ENCODE data around the gene ITPK1.

Gene ITPK1

GRCh38 chr14:92949496-92950192 lies 166.1 kb downstream of the ITPK1 start:
- Histone ChIP-seq H3K36me3 (ENCODE audit: control insufficient read depth, insufficient read depth, low read length) (no peaks in the 10 kb centered on the region), H2BK5ac (ENCODE audit: low read length) (no peak overlapping the region), H3K79me2 (ENCODE audit: control insufficient read depth, insufficient read depth, low read length) (no peaks in the 10 kb centered on the region), H3K4me1 (ENCODE audit: control insufficient read depth, low read depth, low read length) (no peaks in the 10 kb centered on the region), H2AK5ac (ENCODE audit: low read length) (no peak overlapping the region), H4K8ac (ENCODE audit: low read depth, low read length) (no peak overlapping the region), H3K56ac (ENCODE audit: low read length) (no peak overlapping the region), H3K27me3 (ENCODE audit: insufficient read depth, low read length, poor library complexity) (no peaks in the 10 kb centered on the region), H3K4me2 (ENCODE audit: low read length) (no peak overlapping the region), H3K79me1 (ENCODE audit: low read length) (no peaks in the 10 kb centered on the region), H3K9ac (ENCODE audit: low read length) (no peak overlapping the region), H3K18ac (ENCODE audit: low read length) (no peak overlapping the region), H2BK120ac (ENCODE audit: low read depth, low read length) (no peak overlapping the region), H4K5ac (ENCODE audit: low read length) (no peak overlapping the region), H3K4ac (ENCODE audit: low read depth, low read length) (no peak overlapping the region), H3K27ac (ENCODE audit: low read depth, low read length) (no peak overlapping the region), H3K4me3 (ENCODE audit: low read length) (no peak overlapping the region), H3K23ac (ENCODE audit: low read length) (no peak overlapping the region), H2BK15ac (replicated peaks; ENCODE audit: low read depth) (no peak overlapping the region)
- no CpG with 5 or more reads among the region's 24 CpGs for WGBS (ENCODE audit: extremely low coverage, insufficient coverage, low lambda C conversion rate)
- no peak for DNase-seq

DNA sequence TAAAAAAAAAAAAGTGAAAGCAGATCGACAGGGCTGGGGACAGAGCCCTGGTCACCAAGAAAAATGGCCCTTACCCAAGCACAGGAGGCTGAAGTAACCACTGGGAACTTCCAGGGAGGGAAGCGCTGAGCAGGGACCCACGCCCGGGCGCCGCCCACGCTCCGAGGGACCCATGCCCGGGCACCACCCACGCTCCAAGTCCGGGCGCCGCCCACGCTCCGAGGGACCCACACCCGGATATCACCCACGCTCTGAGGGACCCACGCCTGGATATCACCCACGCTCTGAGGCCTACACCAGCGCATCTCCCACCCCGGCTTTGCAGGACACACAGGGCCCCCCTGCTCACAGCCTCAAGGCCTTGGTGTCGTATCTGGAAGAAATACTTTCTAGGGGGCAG lies 167.1 kb downstream of the ITPK1 start:
- no peak overlapping the region for H2BK120ac ChIP-seq (ENCODE audit: low read depth, low read length)
- H2BK5ac ChIP-seq (ENCODE audit: low read length) = no peak overlapping the region
- H3K4me2 ChIP-seq (ENCODE audit: low read length) = no peak overlapping the region
- H3K36me3 ChIP-seq (ENCODE audit: control insufficient read depth, insufficient read depth, low read length) = no peaks in the 10 kb centered on the region
- no peaks in the 10 kb centered on the region for H3K79me1 ChIP-seq (ENCODE audit: low read length)
- DNase-seq = no peak
- H3K9ac ChIP-seq (ENCODE audit: low read length) = no peak overlapping the region
- no CpG with 5 or more reads among the region's 22 CpGs for WGBS (ENCODE audit: extremely low coverage, insufficient coverage, low lambda C conversion rate)
- H3K56ac ChIP-seq (ENCODE audit: low read length) = no peak overlapping the region
- H2AK5ac ChIP-seq (ENCODE audit: low read length) = no peak overlapping the region
- H2BK15ac ChIP-seq (replicated peaks; ENCODE audit: low read depth) = no peak overlapping the region
- no peak overlapping the region for H3K18ac ChIP-seq (ENCODE audit: low read length)
- H3K4ac ChIP-seq (ENCODE audit: low read depth, low read length) = no peak overlapping the region
- no peak overlapping the region for H3K4me3 ChIP-seq (ENCODE audit: low read length)
- H3K27me3 ChIP-seq (ENCODE audit: insufficient read depth, low read length, poor library complexity) = no peaks in the 10 kb centered on the region
- no peaks in the 10 kb centered on the region for H3K79me2 ChIP-seq (ENCODE audit: control insufficient read depth, insufficient read depth, low read length)
- no peak overlapping the region for H4K8ac ChIP-seq (ENCODE audit: low read depth, low read length)
- H3K4me1 ChIP-seq (ENCODE audit: control insufficient read depth, low read depth, low read length) = no peaks in the 10 kb centered on the region
- H3K27ac ChIP-seq (ENCODE audit: low read depth, low read length) = no peak overlapping the region
- no peak overlapping the region for H3K23ac ChIP-seq (ENCODE audit: low read length)
- H4K5ac ChIP-seq (ENCODE audit: low read length) = no peak overlapping the region

DNA sequence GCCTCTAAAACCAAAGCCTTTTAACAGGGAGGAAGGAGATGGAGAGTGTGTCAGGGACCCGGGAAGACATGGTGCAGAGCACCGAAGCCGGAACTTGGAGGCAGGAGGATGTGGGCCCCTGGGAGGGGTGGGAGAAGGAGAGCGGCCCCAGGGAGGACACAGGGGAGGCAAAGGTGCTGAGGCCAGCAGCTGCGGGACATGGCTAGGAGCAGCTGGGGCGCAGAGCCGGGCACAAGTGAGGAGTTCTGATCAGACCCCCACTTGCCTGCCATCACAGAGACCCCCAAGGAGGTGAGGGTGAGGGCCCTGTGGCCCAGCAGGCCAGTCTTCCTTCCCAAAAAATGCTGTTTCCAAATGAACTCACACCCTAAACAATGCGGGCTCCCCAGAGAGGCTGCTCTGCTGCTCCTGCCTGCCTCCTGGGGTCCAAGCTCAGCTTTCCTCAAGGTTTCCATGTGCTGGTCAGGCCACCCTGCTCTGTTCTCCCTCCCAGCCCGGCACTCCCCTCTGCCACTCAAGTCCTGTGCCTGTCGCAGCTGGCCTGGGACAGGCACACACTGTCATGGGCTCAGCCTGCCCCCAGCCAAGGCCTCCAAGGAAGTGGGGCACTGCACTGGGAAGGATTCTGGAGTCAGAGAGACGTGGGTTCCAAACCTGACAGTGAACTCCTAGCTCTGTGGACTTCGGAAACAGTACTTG lies 168.7 kb downstream of the ITPK1 start:
- no peak overlapping the region for H3K18ac ChIP-seq (ENCODE audit: low read length)
- no peak overlapping the region for H4K5ac ChIP-seq (ENCODE audit: low read length)
- no peak overlapping the region for H3K9ac ChIP-seq (ENCODE audit: low read length)
- H3K56ac ChIP-seq (ENCODE audit: low read length) = no peak overlapping the region
- DNase-seq = no peak
- no peak overlapping the region for H2BK5ac ChIP-seq (ENCODE audit: low read length)
- H3K23ac ChIP-seq (ENCODE audit: low read length) = no peak overlapping the region
- no peak overlapping the region for H3K4me3 ChIP-seq (ENCODE audit: low read length)
- H2BK120ac ChIP-seq (ENCODE audit: low read depth, low read length) = no peak overlapping the region
- H3K79me1 ChIP-seq (ENCODE audit: low read length) = no peaks in the 10 kb centered on the region
- H2AK5ac ChIP-seq (ENCODE audit: low read length) = no peak overlapping the region
- WGBS (ENCODE audit: extremely low coverage, insufficient coverage, low lambda C conversion rate) = no CpG with 5 or more reads among the region's 12 CpGs
- no peaks in the 10 kb centered on the region for H3K4me1 ChIP-seq (ENCODE audit: control insufficient read depth, low read depth, low read length)
- H3K36me3 ChIP-seq (ENCODE audit: control insufficient read depth, insufficient read depth, low read length) = no peaks in the 10 kb centered on the region
- H4K8ac ChIP-seq (ENCODE audit: low read depth, low read length) = no peak overlapping the region
- no peak overlapping the region for H3K4me2 ChIP-seq (ENCODE audit: low read length)
- no peak overlapping the region for H2BK15ac ChIP-seq (replicated peaks; ENCODE audit: low read depth)
- no peaks in the 10 kb centered on the region for H3K79me2 ChIP-seq (ENCODE audit: control insufficient read depth, insufficient read depth, low read length)
- H3K27me3 ChIP-seq (ENCODE audit: insufficient read depth, low read length, poor library complexity) = no peaks in the 10 kb centered on the region
- no peak overlapping the region for H3K4ac ChIP-seq (ENCODE audit: low read depth, low read length)
- no peak overlapping the region for H3K27ac ChIP-seq (ENCODE audit: low read depth, low read length)

DNA sequence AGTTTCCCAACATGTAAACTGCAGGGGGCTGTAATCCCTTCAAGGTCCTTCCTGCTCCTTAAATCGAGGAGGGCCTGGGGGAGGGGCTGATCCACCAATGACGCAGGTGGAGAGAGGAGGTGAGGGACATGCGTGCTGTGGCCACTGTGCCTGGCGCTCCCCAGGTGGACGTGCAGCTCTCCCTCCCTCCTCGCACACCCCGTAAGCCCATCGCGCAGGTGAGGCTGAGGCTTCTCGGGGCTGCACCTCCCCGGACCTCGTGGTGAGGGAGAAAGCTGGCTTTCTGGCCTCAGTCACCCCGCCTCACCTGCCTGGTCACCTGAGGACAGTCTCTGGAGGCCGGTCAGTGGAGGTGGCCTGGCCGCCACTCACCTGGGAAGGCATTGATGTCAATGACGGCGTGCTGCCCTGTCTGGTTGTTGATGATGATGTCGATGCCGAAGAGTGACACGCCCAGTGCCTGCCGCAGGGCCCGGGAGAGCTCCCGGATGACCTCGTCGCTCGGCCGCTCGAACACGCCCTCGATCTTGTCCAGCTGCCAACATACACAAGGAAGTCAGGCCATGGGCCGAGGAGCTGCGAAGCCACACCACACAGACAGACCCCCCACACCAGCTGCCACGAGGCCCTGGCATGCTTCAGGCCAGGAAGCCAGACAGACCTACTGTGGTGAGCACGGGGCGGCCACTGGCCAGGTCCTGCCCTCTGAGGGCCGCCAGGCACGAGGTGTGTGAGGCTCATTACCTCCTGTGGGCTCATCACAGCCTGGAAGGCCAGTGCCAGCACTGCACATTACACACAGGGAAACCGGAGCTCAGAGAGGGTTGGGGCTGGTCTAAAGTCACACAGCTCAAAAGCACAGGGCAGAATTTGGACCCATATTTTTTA lies 169.5 kb downstream of the ITPK1 start:
- Histone ChIP-seq H3K79me2 (ENCODE audit: control insufficient read depth, insufficient read depth, low read length) (no peaks in the 10 kb centered on the region), H3K4ac (ENCODE audit: low read depth, low read length) (no peak overlapping the region), H3K4me3 (ENCODE audit: low read length) (no peak overlapping the region), H2AK5ac (ENCODE audit: low read length) (no peak overlapping the region), H2BK5ac (ENCODE audit: low read length) (no peak overlapping the region), H3K18ac (ENCODE audit: low read length) (no peak overlapping the region), H3K23ac (ENCODE audit: low read length) (no peak overlapping the region), H3K27ac (ENCODE audit: low read depth, low read length) (no peak overlapping the region), H2BK15ac (replicated peaks; ENCODE audit: low read depth) (no peak overlapping the region), H3K27me3 (ENCODE audit: insufficient read depth, low read length, poor library complexity) (no peaks in the 10 kb centered on the region), H3K4me2 (ENCODE audit: low read length) (no peak overlapping the region), H3K79me1 (ENCODE audit: low read length) (no peaks in the 10 kb centered on the region), H3K4me1 (ENCODE audit: control insufficient read depth, low read depth, low read length) (no peaks in the 10 kb centered on the region), H2BK120ac (ENCODE audit: low read depth, low read length) (no peak overlapping the region), H4K5ac (ENCODE audit: low read length) (no peak overlapping the region), H3K56ac (ENCODE audit: low read length) (no peak overlapping the region), H4K8ac (ENCODE audit: low read depth, low read length) (no peak overlapping the region), H3K36me3 (ENCODE audit: control insufficient read depth, insufficient read depth, low read length) (no peaks in the 10 kb centered on the region), H3K9ac (ENCODE audit: low read length) (no peak overlapping the region)
- no CpG with 5 or more reads among the region's 38 CpGs for WGBS (ENCODE audit: extremely low coverage, insufficient coverage, low lambda C conversion rate)
- DNase-seq = no peak

DNA sequence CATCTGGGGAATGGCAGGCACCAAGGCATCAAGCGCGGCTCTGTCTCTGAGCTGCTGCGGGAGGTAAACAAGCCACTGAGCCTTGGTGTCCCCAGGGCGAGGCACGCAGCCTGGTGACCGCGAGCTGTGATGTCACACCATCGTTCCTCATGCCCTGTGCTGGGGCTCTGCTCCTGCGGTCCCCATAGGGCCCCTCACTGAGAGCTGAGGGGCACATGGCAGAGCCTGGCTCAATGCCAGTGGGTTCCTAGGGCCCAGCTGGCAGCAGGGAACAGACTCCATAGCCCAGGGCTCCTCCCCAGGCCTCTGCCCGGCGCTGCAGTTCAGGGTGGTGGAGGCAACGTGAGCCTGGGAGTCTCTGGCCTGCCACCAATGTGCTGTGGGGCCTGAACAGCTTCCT lies 170.2 kb downstream of the ITPK1 start:
- no peak overlapping the region for H3K18ac ChIP-seq (ENCODE audit: low read length)
- no peak overlapping the region for H2BK5ac ChIP-seq (ENCODE audit: low read length)
- no peak overlapping the region for H3K27ac ChIP-seq (ENCODE audit: low read depth, low read length)

More for the DNA sequence above, 170.2 kb downstream of the ITPK1 start:
- Histone ChIP-seq H3K4me1 (ENCODE audit: control insufficient read depth, low read depth, low read length) (no peaks in the 10 kb centered on the region), H2BK15ac (replicated peaks; ENCODE audit: low read depth) (no peak overlapping the region), H4K8ac (ENCODE audit: low read depth, low read length) (no peak overlapping the region), H2AK5ac (ENCODE audit: low read length) (no peak overlapping the region), H3K4me3 (ENCODE audit: low read length) (no peak overlapping the region), H3K4ac (ENCODE audit: low read depth, low read length) (no peak overlapping the region), H3K23ac (ENCODE audit: low read length) (no peak overlapping the region), H3K9ac (ENCODE audit: low read length) (no peak overlapping the region), H3K27me3 (ENCODE audit: insufficient read depth, low read length, poor library complexity) (no peaks in the 10 kb centered on the region), H3K79me1 (ENCODE audit: low read length) (no peaks in the 10 kb centered on the region), H3K79me2 (ENCODE audit: control insufficient read depth, insufficient read depth, low read length) (no peaks in the 10 kb centered on the region), H3K36me3 (ENCODE audit: control insufficient read depth, insufficient read depth, low read length) (no peaks in the 10 kb centered on the region), H3K56ac (ENCODE audit: low read length) (no peak overlapping the region), H2BK120ac (ENCODE audit: low read depth, low read length) (no peak overlapping the region), H3K4me2 (ENCODE audit: low read length) (no peak overlapping the region), H4K5ac (ENCODE audit: low read length) (no peak overlapping the region)
- no CpG with 5 or more reads among the region's 12 CpGs for WGBS (ENCODE audit: extremely low coverage, insufficient coverage, low lambda C conversion rate)
- DNase-seq = no peak
